IPS DF 19.7 (cell line): Measurements from ENCODE around the gene ST6GALNAC3.
"Not testable (repeated sequence)": the region's sequence is repeated elsewhere in the genome, so short reads cannot be mapped to it uniquely, and the experiment has no call there.

Source experiments
- DNase-seq: peaks from one replicate; pipeline ENCODE4 v3.0.0-alpha.2; 2013; ENCODE audit warnings: low read depth, low spot score

ST6GALNAC3 gene

GRCh38 chr1:76242587-76242986 is 168.0 kb downstream of the ST6GALNAC3 start:
- not testable (repeated sequence) for DNase-seq

DNA sequence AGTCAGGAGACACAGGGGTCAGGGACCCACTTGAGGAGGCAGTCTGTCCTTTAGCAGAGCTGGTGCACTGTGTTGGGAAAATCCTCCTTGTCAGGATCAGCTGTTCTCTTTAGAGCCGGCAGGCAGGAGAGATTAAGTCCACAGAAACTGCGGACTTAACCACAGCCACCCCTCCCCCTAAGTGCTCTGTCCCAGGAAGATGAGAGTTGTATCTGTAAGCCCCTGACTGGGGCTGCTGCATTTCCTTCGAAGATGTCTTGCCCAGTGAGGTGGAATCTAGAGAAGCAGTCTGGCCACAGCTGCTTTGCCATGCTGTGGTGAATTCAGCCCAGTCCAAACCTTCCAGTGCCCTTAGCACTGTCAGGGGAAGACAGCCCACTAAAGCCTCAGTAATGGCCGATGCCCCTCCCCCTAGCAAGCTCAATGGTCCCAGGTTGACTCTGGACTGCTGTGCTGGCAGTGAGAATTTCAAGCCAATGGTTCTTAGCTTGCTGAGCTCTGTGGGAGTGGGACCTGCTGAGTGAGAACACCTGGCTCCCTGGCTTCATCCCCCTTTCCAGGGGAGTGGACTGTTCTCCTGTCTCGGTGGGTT is 172.8 kb downstream of the ST6GALNAC3 start:
- no peak for DNase-seq

DNA sequence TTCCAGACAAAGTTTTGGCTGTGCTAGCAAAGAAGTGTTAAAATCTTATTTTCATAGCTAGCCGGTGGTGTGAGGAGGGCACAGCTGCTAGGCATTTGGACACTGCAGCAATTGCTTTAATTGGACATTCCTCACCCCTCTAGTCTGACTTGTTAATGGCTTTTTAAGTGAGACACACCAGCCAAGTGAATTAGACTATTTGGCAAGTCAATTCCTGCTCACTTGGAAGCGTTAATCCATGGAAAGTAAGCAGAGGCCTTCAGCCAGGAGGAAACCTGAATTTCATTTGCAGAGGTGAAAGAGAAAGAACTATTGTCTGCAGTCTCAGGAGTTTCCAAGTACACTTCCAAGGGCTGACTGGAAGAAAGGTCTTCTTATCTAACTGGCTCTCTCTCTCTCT is 175.7 kb downstream of the ST6GALNAC3 start:
- no peak for DNase-seq

GRCh38 chr1:76252431-76252830 is 177.9 kb downstream of the ST6GALNAC3 start:
- no peak for DNase-seq

DNA sequence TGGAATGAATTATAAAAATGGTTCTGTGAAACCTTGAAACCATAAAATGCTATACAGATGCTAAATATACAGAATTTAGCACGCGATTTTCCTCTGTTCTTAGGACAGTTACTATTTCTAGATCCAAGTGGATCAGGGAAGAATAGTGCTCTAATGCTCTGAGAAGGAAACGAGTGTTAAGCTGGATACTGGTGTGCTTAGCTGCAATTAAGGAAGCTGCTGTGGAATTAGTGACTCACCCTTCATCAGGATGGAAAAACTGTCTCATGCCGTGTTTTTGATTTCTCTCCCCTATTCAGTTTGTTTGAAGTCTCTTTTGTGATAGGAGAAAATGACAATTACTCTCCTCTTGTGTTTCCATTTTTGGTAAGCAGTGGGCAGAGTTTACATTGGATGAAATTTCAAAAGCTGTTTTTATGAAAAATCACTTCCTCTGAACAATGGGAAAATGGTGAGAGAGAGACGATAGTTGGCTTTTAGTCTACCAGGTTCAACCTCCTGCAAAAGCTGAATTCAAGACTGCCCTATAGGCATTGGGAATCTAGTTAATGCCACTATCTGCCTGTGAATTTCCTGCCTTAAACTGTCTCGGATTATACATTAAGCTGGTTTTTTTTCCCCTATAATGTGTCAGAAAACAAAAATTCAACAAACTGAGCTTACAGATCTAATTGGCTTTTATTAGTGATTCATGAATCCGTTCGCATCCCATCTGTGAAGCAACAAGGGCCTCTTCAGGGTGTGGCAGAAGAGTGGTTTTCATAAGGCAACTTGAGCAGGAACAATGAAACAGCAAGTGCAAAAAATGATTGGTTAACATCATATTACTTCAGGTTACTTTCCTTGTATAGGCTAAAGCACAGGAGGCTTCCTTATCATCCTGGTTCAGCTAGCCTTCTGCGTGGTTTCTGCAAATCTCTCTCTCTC is 179.8 kb downstream of the ST6GALNAC3 start:
- no peak for DNase-seq

- DNase-seq = no peak
These were observed 182.0 kb downstream of the ST6GALNAC3 start for GRCh38 chr1:76256289-76257223.

DNA sequence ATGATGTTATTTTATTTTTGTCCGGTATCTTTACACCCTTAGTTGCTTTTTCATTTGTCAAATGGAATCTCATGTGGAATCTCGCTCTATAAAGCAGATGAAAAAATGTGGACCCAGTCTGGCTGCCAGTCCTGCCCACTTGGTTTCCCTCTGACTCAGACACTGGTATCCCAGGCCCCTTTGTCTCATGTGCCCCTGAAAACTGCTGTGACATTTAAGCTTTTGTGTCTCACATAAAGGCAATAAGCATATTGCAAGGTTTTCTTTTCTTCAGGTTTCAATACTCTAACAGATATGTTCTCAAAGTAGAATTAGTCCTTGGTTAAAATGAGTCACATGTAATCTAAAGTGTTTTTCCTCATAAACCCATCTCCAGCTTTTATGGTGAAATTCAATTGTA is 183.3 kb downstream of the ST6GALNAC3 start:
- no peak for DNase-seq

DNA sequence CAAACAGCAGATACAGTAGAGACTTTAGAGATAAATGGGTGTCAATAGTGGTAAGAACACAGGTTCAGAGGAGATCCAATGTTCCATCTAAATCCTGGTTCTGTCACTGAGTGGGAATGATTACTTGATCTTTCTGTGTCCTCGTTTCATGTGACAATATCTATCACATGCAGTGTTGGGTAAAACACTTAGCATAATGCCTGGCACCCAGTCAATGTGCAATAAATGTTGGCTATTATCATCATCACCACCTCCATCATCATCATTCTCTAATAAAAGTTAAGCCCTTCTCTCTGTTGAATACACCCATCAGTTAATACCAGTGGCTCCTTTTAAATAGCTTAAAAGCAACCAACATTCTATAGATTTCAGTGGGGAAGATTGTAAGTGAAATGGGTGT is 184.7 kb downstream of the ST6GALNAC3 start:
- no peak for DNase-seq

- DNase-seq = no peak
These were observed 185.7 kb downstream of the ST6GALNAC3 start for GRCh38 chr1:76260279-76260678.

GRCh38 chr1:76262601-76263000 is 188.1 kb downstream of the ST6GALNAC3 start:
- DNase-seq = no peak

GRCh38 chr1:76264642-76265041 is 190.1 kb downstream of the ST6GALNAC3 start:
- DNase-seq = no peak

DNA sequence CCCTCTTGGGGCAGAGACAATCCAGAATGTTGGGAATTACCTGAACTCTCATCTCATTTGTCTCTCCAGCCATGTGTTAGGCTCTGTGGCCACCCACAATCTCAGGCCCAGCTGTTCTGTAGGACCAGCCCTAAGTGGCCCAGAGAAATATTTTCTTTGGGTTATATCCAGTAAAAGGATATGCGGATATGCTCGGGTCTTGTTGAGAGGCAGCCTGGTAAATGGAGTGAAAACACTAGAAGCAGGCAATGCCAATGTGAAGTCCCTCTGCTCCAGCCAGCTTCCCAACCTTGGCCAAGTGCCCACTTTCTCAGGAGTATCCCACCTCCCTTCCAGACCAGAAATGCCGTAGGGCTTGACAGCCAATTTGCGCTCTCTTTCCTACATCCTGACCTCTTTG is 192.2 kb downstream of the ST6GALNAC3 start:
- no peak for DNase-seq

GRCh38 chr1:76267631-76268030 is 193.1 kb downstream of the ST6GALNAC3 start:
- no peak for DNase-seq

- DNase-seq = no peak
These were observed 193.8 kb downstream of the ST6GALNAC3 start for GRCh38 chr1:76268341-76268740.

GRCh38 chr1:76269155-76269554 is 194.6 kb downstream of the ST6GALNAC3 start:
- no peak for DNase-seq

- DNase-seq = no peak
These were observed 199.8 kb downstream of the ST6GALNAC3 start for GRCh38 chr1:76274302-76274701.

DNA sequence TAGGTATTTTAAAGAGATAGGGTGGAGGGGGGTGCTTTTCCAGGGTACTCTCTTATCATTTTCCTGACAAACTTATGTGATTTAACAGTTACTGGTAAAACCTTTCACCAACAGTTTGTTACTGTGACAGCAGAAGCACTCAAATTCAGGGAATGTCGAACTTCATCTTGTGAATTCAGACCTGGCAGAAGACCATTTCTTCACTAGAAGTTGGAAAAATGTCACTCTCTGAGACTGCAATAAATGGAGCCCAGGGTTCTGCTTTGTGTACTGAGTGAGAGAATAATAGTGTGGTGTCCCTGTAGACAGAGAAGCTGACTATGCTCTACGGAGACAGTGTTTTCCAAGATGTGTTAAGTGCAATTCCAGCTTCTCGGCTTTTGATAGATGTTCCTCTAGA is 200.2 kb downstream of the ST6GALNAC3 start:
- no peak for DNase-seq

DNA sequence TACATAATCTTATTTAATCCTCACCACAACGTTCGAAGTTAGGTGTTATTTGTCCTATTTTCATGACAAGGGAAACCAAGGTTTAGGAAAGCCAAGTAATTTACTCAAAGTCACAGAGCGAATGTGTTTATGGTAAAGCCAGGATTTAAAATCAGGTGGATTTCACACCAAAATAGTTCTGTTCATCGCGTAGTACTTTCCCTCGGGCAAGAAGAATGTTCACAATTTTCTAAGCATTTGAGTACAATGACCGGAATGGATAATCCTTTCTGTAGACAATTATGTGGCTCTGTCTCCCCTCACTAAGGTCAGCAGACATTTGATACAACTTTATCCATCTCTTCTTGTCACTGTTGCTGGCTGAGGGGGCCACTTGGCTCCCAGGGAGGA is 204.2 kb downstream of the ST6GALNAC3 start:
- no peak for DNase-seq

DNA sequence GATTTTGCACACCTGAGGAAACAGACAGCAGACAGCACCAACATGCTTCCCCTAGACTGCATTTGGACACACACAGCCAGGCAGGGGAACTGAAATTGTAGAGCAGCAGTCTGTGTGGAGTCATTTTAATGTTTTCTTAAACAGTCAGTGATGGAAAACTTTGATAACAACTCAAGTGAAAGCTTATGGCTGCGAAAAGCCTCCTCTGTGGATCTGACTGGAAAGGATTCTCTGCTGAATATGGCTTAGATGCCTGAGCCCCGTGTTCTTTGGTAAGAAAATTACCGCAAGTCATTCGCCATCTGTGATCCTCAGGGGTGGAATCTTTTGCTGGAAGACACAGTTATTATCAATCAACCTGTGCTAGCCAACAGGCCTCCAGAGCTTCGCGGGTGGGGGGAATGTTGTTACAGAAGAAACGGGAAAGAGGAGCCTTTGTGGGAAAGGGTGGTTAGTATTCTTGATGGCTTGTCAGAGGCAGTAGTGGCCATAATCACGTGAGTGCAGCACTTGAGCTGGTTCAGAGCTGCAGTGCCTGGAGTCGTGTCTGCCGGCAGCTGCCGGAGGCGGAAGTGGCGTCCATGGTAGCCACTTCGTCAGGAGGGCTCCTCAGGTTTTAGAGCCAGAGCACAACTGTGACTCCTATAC is 204.7 kb downstream of the ST6GALNAC3 start:
- DNase-seq = no peak

GRCh38 chr1:76281306-76281705 is 206.8 kb downstream of the ST6GALNAC3 start:
- DNase-seq = no peak

- DNase-seq = no peak
These were observed 210.3 kb downstream of the ST6GALNAC3 start for GRCh38 chr1:76284842-76285241.
